Astrocyte of the hippocampus (primary cell): ENCODE data around the gene ASB1.

Experiments
- DNase-seq: peaks from one replicate; pipeline ENCODE4 v3.0.0; 2011; ENCODE audit warnings: low read depth, low spot score

The ASB1 gene

DNA sequence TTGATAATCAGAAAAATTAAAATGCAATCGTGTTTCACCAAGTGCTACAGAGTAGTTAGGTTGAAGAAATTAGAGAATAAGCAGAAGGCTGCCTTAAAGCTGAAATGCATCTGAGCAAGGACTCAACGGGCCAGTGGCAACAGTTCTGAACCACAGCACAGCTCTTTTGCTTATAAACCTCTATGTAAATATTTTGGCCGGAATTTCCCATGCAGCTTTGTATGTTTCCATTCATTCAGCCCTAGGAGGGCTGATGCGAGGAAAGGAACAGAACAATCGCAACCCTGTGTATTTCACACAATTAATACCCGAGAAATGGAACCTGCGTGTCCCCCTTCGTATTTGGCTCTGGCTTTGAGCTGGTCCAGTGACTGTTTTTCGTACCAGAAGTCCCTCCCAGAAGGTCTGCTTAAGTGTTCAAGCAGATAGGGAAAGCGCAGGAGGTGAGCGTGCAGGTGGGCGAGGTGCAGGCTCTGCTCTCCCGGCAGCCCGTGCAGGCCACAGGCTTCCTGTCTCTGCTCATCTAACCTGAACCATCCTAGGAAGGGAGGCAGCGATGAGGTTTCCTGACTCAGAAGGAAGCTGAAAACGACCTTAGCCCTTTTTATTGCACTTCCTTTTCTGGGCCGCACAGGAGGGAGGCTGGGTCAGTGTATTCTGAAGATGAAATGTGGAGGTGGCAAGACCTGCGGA, 67.3 kb downstream of the ASB1 start:
- DNase-seq = no peak

DNA sequence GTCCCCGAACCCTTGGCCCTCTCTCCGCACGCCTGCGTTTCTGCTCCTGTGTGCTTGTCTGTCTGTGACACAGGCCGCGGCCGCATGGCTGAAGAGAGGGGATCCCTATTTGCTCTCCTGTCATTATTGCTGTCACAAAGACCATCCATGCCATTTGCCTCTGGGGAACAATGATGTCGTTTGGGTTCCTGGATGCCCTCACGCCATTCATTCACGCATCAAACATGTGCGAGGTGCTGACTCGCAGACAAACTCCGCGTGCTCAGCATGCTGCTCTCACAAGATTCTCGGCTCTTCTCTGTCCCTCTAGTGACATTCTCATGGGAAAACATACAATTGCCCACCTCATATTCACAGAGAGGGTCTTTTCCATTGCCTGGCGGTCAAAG, 67.8 kb downstream of the ASB1 start:
- DNase-seq = no peak

DNA sequence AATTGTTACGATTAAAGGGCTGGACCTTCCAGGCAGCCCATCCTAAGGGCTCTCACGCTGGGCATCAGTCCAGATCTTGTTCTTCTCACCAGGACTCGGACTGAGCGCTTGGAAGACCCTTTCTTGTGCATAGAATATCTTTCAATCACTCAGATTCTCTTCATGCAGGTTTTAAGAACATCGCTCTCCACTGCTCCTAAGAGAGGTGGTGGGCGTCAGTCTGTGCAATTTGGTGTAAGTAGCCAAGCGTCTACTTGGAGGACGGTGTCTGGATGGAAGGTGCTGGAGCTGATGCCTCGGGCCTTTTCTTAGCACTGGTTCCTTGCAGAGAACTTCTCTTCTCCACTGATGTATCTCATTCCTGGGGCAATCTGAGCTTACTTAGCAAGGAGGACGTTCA, 68.7 kb downstream of the ASB1 start:
- DNase-seq = no peak

DNA sequence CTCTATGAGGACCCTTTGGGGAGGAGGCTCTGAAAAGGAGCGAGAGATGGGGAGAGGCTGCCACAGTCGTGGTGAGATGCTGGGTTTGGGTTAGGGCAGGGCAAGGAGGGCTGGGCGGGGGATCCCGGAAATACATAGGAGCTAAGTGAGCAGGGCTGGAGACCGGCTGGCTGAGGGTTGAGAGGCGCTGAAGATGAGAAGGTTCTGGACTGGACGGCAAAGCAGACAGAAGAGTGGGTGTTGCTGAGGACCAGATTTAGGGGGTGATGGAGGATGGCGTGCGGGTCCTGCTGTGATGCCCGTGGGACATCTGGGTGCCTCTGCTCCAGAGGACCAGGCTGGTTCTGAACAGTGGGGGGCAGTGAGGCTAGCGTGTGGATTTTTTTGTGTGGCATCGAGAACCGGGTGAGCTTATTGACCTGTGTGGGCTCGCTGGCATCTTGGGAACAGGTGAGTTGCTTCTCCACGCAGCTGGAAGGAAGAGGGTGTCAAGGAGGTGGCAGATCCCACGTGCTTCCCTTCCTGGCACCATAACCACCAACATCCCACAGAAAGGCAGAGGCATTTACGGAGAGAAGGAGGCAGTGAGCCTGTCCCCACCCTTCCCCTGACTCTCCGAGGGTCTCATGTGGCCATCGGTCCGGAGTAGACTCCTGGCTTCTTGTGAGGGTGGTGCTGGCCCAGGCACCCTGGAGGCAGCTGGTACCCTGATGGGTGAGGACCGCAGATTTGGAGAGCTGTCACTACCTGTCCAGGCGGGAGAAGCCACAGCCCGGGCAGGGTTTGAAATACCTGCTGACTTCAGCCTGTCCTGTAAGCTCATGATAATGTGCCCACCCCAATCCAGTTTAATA, 70.3 kb downstream of the ASB1 start:
- DNase-seq = no peak

DNA sequence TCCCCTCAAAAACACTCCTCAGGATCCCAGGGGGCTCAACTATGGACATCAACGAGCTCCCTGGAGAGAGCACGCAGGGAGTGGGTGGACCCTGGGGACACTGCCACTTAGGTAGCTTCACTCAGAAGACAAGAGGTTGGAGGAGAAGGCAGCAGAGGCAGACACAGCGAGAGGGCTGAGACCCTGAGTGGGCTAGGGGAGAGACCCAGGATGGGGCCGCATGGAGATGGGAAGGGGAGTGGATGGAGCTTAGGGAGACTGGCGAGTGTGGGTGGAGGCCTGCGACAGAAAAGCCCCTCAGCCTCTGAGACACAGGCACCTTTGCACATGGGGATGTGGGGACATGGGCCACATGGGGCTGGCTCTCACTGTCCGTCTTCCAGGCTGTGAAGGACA, 70.9 kb downstream of the ASB1 start:
- no peak for DNase-seq

DNA sequence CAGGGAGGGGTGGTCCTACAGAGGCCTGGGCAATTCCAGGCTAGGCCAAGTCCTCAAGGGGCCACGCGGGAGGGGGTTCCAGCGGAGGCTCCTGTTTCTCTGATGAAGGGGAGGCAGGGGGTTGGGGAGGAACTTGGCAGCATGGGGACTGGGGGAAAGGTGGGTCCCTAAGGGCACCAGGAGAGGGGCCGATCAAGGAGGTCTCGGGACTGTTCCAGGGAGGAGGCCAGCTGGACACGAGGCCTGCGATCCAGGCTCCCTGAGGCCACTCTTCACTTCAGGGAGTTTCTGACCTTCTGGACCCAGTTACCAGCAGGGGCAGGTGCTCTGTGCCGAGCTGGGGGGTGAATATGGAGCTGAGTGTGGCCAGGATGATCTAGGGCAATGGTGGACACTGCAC, 71.5 kb downstream of the ASB1 start:
- DNase-seq = no peak

DNA sequence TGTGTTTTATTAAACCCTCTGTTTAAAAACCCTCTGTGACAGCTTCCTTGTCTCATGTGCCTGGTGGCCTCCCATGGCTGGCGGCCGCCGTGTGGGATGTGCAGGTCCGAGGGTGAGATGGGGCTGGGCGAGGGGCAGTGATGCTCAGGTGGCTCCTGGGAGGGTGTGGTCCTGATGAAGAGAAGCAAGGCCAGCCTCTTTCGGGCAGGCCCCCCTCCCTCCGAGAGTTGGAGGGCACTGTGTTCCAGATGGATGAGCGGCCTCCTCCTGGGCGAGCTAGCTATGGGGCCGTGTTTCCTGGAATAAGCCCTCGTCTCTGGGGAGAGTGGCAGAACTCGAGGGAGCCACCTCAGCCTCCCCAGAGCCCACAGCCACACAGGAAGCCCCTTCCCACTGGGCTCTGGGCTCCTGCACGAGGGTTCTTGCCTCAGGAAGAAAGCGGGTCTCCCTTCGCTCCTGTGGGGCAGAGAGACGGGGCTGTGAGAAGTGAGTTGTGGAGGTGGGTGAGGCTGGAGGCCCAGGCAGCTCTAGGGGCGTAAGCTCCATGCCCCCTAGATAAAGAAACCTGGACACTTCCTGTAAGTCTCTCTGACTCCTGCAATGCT, 72.1 kb downstream of the ASB1 start:
- no peak for DNase-seq

DNA sequence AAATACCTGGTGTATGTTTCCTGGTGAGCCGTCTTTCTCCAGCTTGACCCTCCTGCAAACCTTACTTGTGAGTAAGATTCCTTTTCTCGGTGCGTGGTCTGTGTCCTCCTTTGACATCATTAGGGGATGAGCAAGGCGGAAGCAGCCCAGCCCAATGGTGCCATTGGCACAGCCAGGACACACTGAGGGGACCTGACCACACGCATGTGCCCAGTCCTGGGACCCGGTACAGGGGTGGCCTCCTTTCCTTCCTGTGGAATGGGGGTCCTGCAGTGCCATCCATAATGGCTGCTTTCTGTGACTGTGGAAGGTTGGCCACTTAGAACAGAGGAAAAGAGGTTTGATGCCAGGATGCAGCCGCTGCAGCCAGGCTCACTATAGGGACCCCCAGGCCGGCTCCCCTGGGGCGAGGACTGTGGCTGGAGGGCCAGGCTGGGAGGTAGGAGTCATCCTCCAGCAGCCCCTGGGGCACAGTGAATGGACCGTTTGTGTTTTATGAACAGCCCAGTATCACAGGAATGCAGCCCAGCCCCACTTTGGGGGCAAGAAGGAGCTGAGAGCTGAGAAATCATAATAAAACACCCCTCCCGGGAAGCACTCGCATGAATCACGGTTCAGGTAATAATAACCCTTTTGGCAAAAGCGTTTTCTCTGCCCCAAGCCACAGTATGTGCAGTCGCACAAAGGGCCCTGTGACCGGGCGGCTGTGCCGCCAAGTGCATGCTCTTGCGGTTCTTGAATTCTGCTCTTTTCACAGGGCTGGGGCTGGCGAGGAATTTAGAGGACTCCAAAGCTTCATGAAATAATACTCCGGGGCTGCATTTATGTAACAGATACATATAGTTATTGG, 73.2 kb downstream of the ASB1 start:
- peak; percentile 92 for DNase-seq

DNA sequence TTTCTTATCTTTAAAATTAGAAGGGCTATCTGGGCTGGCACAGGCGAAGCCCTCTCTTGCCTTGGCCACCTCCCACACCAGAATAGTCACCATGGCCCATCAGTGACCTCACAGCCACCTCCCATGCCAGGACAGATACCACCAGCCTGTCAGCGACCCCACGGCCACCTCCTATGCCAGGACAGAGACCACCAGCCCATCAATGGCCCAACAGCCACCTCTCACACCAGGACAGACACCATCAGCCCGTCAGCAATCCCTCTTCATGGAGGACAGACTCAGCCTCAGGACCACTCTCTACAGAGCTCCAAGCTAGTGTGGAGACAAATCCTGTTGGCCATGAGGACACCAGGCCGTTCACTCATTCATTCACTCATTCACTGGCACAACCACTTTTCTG, 74.6 kb downstream of the ASB1 start:
- no peak for DNase-seq
